ENCODE measurements around the gene COL26A1. TPM values are rescaled to one million over a fixed set of nuclear protein-coding genes. Genes with fewer than 3 reads are reported as not detected.

Gene COL26A1
- total RNA-seq, 1 donor from 2014 or later: 7.8 TPM

DNA sequence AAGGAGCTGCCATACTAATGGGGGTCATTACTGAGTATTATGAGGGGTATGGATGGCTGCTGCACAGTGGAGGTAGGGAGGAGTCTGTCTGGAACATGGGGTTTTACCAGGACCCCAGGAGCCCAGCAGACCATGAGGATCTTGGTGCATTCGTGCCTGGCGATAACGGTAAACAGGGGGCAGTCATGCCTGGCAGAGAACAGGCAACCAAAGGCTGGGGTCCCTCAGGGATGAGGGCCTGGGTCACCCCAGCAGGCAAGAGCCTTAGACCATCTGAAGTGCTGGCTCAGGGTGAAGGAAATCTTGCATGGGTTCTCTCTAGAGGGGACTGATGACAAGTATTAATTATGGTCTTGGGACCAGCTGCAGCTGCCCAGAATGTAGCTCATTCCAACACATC, 220.3 kb downstream of the COL26A1 start:
- H3K4me3 ChIP-seq (ENCODE audit: low read length in 3 of 3): no peak overlapping the region
- H3K9me3 ChIP-seq (ENCODE audit: control insufficient read depth in 3 of 3, low read length in 3 of 3): peaks cover 0 to 3% (median 0%) of the 10 kb centered on the region in 3 donors
- no peaks in the 10 kb centered on the region for H3K27me3 ChIP-seq (ENCODE audit: control insufficient read depth in 3 of 3, insufficient read depth in 3 of 3, low read length in 3 of 3)
- H3K27ac ChIP-seq (ENCODE audit: low read depth, low read length): no peak overlapping the region
- no peaks in the 10 kb centered on the region for H3K36me3 ChIP-seq (ENCODE audit: control insufficient read depth in 3 of 3, insufficient read depth in 3 of 3, low read length in 3 of 3)
- no peaks in the 10 kb centered on the region for H3K4me1 ChIP-seq (ENCODE audit: control insufficient read depth in 3 of 3, insufficient read depth in 3 of 3, low read length in 3 of 3)
- no peak overlapping the region for H3K9ac ChIP-seq (ENCODE audit: low read depth in 1 of 3, low read length in 3 of 3)

DNA sequence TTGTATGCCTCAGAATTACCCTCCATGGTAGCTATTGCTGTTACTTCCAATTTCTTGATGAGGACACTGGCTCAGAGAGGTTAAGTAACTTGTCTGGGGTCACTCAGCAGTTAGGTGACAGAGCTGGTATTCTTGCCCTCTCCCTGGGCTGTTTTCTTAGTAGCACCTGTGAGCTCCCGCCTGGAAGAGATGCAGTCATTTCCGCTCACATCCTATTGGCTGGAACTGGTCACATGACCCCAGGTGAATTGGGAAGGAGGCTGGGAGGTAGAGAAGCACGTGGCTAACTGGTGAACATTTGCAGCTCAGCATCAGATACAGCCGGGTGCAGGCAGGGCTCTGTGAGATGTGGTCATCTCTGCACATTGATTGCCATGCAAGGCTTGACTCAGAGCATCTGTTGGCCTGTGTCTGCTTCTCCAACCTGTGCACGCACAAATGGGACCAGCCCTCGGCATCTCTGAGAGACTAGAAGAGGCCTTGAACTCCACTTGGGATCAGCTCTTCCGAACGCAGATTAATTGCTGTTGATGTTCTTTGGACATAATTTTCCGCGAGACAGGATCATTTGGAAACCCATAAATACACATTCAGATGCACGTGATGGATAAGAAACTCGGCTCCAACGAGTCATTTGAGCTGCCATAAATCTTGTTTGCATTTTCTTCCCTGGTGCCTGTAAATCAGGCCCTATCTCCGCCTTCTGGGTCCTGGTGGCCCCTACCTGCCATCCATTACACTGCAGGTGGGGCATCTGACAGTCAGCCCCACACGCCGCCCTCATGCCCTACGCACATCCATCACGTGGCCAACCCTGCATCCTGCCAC, 223.6 kb downstream of the COL26A1 start:
- H3K36me3 ChIP-seq (ENCODE audit: control insufficient read depth in 3 of 3, insufficient read depth in 3 of 3, low read length in 3 of 3): no peaks in the 10 kb centered on the region
- H3K4me3 ChIP-seq (ENCODE audit: low read length in 3 of 3): no peak overlapping the region
- peaks cover 0 to 3% (median 0%) of the 10 kb centered on the region in 3 donors for H3K9me3 ChIP-seq (ENCODE audit: control insufficient read depth in 3 of 3, low read length in 3 of 3)
- no peak overlapping the region for H3K27ac ChIP-seq (ENCODE audit: low read depth, low read length)
- H3K4me1 ChIP-seq (ENCODE audit: control insufficient read depth in 3 of 3, insufficient read depth in 3 of 3, low read length in 3 of 3): no peaks in the 10 kb centered on the region
- no peak overlapping the region for H3K9ac ChIP-seq (ENCODE audit: low read depth in 1 of 3, low read length in 3 of 3)
- H3K27me3 ChIP-seq (ENCODE audit: control insufficient read depth in 3 of 3, insufficient read depth in 3 of 3, low read length in 3 of 3): no peaks in the 10 kb centered on the region

DNA sequence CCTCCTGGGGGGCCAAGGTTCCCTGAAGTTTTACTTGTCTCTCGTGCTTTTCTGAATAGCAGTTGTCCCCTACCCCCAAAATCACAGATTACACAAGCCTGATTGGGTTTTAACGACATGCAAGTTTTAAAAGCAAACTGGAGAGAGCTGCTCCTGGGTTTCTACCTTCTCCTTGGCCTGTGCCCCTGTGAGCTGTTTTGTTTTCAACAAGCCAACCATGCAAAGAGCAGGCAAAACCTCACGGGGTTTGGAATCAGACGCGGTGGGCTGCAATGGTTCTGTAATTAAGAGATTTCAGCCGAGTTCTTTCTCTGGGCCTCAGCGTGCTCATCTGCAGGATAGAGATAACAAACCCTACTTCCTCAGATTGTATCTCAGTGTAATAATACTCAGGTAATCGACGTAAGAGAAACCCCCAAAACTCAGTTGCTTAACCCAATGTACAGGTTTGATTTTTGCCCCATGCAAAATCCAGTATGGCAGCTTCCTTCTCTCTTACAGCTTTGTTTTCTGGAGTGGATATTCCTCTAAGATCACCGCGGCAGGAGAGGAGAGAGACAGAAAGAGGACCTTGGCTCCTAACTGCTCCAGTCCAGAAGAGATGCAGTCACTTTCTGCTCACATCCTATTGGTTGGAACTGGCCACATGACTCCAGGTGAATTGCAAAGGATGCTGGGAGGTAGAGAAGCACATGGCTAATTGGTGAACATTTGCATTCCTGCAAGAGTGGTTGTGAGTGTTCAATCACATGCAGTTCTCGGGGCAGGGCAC, 224.4 kb downstream of the COL26A1 start:
- peaks cover 0 to 3% (median 0%) of the 10 kb centered on the region in 3 donors for H3K9me3 ChIP-seq (ENCODE audit: control insufficient read depth in 3 of 3, low read length in 3 of 3)
- H3K4me1 ChIP-seq (ENCODE audit: control insufficient read depth in 3 of 3, insufficient read depth in 3 of 3, low read length in 3 of 3): no peaks in the 10 kb centered on the region

DNA sequence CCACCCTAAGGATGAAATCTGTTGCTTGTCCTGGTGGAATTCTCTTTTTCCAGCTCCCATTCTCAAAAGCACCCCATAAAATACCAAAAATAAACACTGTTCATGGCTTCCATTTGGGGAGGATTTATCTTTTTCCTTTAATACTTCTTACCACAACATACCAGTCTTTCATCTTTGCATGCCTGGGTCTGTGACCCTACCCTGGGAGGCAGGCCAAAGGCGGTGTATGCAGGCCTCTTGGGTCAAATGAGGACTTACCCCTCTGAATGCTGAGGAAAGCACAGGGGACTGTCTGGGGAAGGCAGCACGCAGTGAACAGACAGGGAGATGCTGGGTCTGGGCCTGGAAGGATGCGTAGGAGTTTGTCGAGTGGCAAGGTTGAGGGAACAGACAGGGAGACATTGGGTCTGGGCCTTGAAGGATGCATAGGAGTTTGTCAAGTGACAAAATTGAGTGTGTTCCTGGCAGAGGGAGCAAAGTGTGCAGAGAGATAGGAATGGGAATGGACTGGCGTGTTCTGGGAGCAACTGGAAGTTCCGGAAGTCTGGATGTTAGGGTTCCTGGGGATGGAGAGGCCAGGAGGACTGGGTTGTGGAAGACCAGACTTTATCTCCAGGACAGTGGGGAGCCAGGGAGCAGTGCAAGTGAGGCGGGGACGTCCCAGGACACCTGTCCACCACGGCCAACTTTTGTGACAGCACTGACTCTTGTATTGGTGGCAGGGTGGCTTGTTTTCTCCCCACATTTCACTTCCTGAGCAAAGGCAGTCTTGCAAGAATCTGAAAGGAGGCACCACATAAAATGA, 225.7 kb downstream of the COL26A1 start:
- Histone ChIP-seq H3K4me1 (ENCODE audit: control insufficient read depth in 3 of 3, insufficient read depth in 3 of 3, low read length in 3 of 3) (no peaks in the 10 kb centered on the region), H3K36me3 (ENCODE audit: control insufficient read depth in 3 of 3, insufficient read depth in 3 of 3, low read length in 3 of 3) (no peaks in the 10 kb centered on the region), H3K27me3 (ENCODE audit: control insufficient read depth in 3 of 3, insufficient read depth in 3 of 3, low read length in 3 of 3) (no peaks in the 10 kb centered on the region), H3K27ac (ENCODE audit: low read depth, low read length) (no peak overlapping the region), H3K9me3 (ENCODE audit: control insufficient read depth in 3 of 3, low read length in 3 of 3) (peaks cover 0 to 2% (median 0%) of the 10 kb centered on the region in 3 donors), H3K9ac (ENCODE audit: low read depth in 1 of 3, low read length in 3 of 3) (no peak overlapping the region), H3K4me3 (ENCODE audit: low read length in 3 of 3) (no peak overlapping the region)

More for the DNA sequence above, 224.4 kb downstream of the COL26A1 start:
- Histone ChIP-seq H3K27ac (ENCODE audit: low read depth, low read length) (no peak overlapping the region), H3K9ac (ENCODE audit: low read depth in 1 of 3, low read length in 3 of 3) (no peak overlapping the region), H3K4me3 (ENCODE audit: low read length in 3 of 3) (no peak overlapping the region), H3K27me3 (ENCODE audit: control insufficient read depth in 3 of 3, insufficient read depth in 3 of 3, low read length in 3 of 3) (no peaks in the 10 kb centered on the region), H3K36me3 (ENCODE audit: control insufficient read depth in 3 of 3, insufficient read depth in 3 of 3, low read length in 3 of 3) (no peaks in the 10 kb centered on the region)

DNA sequence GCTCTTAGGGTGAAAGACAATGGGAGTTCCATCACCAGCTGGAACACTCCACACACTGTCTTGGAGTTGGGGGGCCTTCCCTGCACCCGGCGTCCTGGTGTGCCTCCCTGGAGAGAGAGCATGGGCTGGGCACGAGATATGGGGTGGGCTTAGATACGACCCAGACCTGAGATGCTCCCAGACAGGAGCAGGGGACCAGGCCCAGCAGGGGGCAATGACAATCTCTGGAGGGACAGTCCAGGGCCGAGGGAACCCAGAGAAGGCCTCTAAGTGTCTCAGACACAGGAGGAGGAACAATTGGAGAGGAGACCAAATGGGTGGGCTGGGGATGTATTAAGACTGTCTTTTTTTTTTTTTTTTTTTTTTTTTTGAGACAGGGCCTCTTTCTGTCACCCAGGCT, 226.4 kb downstream of the COL26A1 start:
- no peak overlapping the region for H3K4me3 ChIP-seq (ENCODE audit: low read length in 3 of 3)
- no peaks in the 10 kb centered on the region for H3K27me3 ChIP-seq (ENCODE audit: control insufficient read depth in 3 of 3, insufficient read depth in 3 of 3, low read length in 3 of 3)
- H3K9ac ChIP-seq (ENCODE audit: low read depth in 1 of 3, low read length in 3 of 3): no peak overlapping the region

GRCh38 chr7:101589976-101590662, 227.4 kb downstream of the COL26A1 start:
- H3K27me3 ChIP-seq (ENCODE audit: control insufficient read depth in 3 of 3, insufficient read depth in 3 of 3, low read length in 3 of 3): no peaks in the 10 kb centered on the region
- no peak overlapping the region for H3K9ac ChIP-seq (ENCODE audit: low read depth in 1 of 3, low read length in 3 of 3)

More for the DNA sequence above, 226.4 kb downstream of the COL26A1 start:
- no peaks in the 10 kb centered on the region for H3K4me1 ChIP-seq (ENCODE audit: control insufficient read depth in 3 of 3, insufficient read depth in 3 of 3, low read length in 3 of 3)
- no peaks in the 10 kb centered on the region for H3K9me3 ChIP-seq (ENCODE audit: control insufficient read depth in 3 of 3, low read length in 3 of 3)
- no peak overlapping the region for H3K27ac ChIP-seq (ENCODE audit: low read depth, low read length)
- no peaks in the 10 kb centered on the region for H3K36me3 ChIP-seq (ENCODE audit: control insufficient read depth in 3 of 3, insufficient read depth in 3 of 3, low read length in 3 of 3)

DNA sequence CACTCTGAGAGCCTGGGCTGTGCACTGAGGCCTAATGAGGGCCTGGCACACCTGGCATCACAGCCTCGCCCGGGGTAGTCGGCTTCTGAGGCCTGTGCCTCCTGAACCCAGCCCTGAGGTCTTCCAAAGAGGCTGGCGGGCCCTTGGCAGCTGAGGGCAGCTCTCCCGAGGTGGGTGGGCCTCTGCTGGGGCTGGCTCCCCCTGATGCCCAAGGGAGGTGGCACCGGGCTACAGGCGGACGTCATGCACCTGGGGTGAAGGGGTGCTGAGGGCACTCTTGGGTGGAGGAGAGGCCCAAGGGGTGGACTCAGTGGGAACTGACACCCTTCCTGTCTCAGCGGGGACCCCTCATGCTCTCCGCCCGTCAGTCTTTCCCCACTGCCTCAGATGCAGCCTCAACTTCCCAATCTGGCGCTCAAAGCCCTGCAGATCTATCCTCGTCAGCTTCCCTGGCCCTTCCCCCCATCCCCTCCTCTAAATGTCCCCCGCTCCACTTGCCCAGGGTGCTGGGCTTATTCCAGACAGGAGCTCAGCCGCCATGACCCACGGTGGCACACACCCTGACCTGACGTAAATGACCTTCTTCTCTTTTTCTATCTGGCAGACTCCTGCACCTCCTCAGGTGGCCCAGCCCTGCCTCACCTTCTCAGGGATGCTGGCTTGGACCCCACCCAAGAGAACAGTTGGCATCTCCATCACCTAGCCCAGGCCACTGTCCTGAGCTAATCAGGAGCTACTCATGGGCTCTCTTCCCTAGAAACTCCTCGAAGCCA, 228.2 kb downstream of the COL26A1 start:
- no peaks in the 10 kb centered on the region for H3K27me3 ChIP-seq (ENCODE audit: control insufficient read depth in 3 of 3, insufficient read depth in 3 of 3, low read length in 3 of 3)
- H3K27ac ChIP-seq (ENCODE audit: low read depth, low read length): no peak overlapping the region
- H3K36me3 ChIP-seq (ENCODE audit: control insufficient read depth in 3 of 3, insufficient read depth in 3 of 3, low read length in 3 of 3): no peaks in the 10 kb centered on the region
- no peaks in the 10 kb centered on the region for H3K4me1 ChIP-seq (ENCODE audit: control insufficient read depth in 3 of 3, insufficient read depth in 3 of 3, low read length in 3 of 3)
- H3K4me3 ChIP-seq (ENCODE audit: low read length in 3 of 3): no peak overlapping the region
- H3K9ac ChIP-seq (ENCODE audit: low read depth in 1 of 3, low read length in 3 of 3): no peak overlapping the region
- H3K9me3 ChIP-seq (ENCODE audit: control insufficient read depth in 3 of 3, low read length in 3 of 3): no peaks in the 10 kb centered on the region

More at GRCh38 chr7:101589976-101590662, 227.4 kb downstream of the COL26A1 start:
- H3K4me3 ChIP-seq (ENCODE audit: low read length in 3 of 3): no peak overlapping the region
- H3K36me3 ChIP-seq (ENCODE audit: control insufficient read depth in 3 of 3, insufficient read depth in 3 of 3, low read length in 3 of 3): no peaks in the 10 kb centered on the region
- H3K27ac ChIP-seq (ENCODE audit: low read depth, low read length): no peak overlapping the region
- no peaks in the 10 kb centered on the region for H3K9me3 ChIP-seq (ENCODE audit: control insufficient read depth in 3 of 3, low read length in 3 of 3)
- no peaks in the 10 kb centered on the region for H3K4me1 ChIP-seq (ENCODE audit: control insufficient read depth in 3 of 3, insufficient read depth in 3 of 3, low read length in 3 of 3)

GRCh38 chr7:101591504-101591903, 228.8 kb downstream of the COL26A1 start:
- H3K4me1 ChIP-seq (ENCODE audit: control insufficient read depth in 3 of 3, insufficient read depth in 3 of 3, low read length in 3 of 3): no peaks in the 10 kb centered on the region
- no peaks in the 10 kb centered on the region for H3K36me3 ChIP-seq (ENCODE audit: control insufficient read depth in 3 of 3, insufficient read depth in 3 of 3, low read length in 3 of 3)
- H3K27ac ChIP-seq (ENCODE audit: low read depth, low read length): no peak overlapping the region
- H3K9ac ChIP-seq (ENCODE audit: low read depth in 1 of 3, low read length in 3 of 3): no peak overlapping the region
- H3K27me3 ChIP-seq (ENCODE audit: control insufficient read depth in 3 of 3, insufficient read depth in 3 of 3, low read length in 3 of 3): no peaks in the 10 kb centered on the region
- H3K9me3 ChIP-seq (ENCODE audit: control insufficient read depth in 3 of 3, low read length in 3 of 3): no peaks in the 10 kb centered on the region
- no peak overlapping the region for H3K4me3 ChIP-seq (ENCODE audit: low read length in 3 of 3)

DNA sequence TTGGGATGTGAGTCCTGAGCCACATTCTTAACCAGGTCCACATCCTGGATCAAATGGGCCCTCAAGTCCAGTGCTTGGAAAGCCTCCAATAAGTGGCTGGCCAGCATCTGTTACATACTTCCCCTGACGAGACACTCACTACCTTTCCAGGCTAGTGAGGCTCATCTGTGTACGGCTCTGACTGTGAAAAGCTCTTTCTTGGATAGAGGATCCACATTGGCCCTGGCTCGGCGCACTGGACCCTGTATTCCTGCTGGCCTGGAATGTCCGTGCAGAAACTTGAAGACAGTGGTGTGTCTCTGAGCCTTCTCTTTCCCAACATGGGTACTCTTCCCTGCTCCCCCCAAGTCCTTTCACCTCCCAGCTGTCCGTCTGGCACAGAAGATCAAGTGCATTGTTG, 230.9 kb downstream of the COL26A1 start:
- no peak overlapping the region for H3K9ac ChIP-seq (ENCODE audit: low read depth in 1 of 3, low read length in 3 of 3)
- H3K4me3 ChIP-seq (ENCODE audit: low read length in 3 of 3): no peak overlapping the region
- H3K9me3 ChIP-seq (ENCODE audit: control insufficient read depth in 3 of 3, low read length in 3 of 3): no peaks in the 10 kb centered on the region
- no peaks in the 10 kb centered on the region for H3K36me3 ChIP-seq (ENCODE audit: control insufficient read depth in 3 of 3, insufficient read depth in 3 of 3, low read length in 3 of 3)
- H3K4me1 ChIP-seq (ENCODE audit: control insufficient read depth in 3 of 3, insufficient read depth in 3 of 3, low read length in 3 of 3): peaks cover 0 to 2% (median 0%) of the 10 kb centered on the region in 3 donors
- no peaks in the 10 kb centered on the region for H3K27me3 ChIP-seq (ENCODE audit: control insufficient read depth in 3 of 3, insufficient read depth in 3 of 3, low read length in 3 of 3)
- no peak overlapping the region for H3K27ac ChIP-seq (ENCODE audit: low read depth, low read length)
